ENCODE results near the gene CTSO.
"Not testable (repeated sequence)": the region's sequence is repeated elsewhere in the genome, so short reads cannot be mapped to it uniquely, and the experiment has no call there.

CTSO gene

GRCh38 chr4:155907556-155907955 is 46.1 kb downstream of the CTSO start:
- no peak for TF ChIP-seq ZFX (IDR thresholded peaks at IDR 0.05; ENCODE audit: borderline replicate concordance)
- TF ChIP-seq CTCF (IDR thresholded peaks at IDR 0.05): no peak
- no peak overlapping the region for H3K27ac ChIP-seq

- H3K27ac ChIP-seq: no peak overlapping the region
- TF ChIP-seq CTCF (IDR thresholded peaks at IDR 0.05) (no peak), ZFX (IDR thresholded peaks at IDR 0.05; ENCODE audit: borderline replicate concordance) (no peak)
These were observed 47.0 kb downstream of the CTSO start for GRCh38 chr4:155906554-155907247.

- H3K27ac ChIP-seq: no peak overlapping the region
- TF ChIP-seq CTCF (IDR thresholded peaks at IDR 0.05) (no peak), ZFX (IDR thresholded peaks at IDR 0.05; ENCODE audit: borderline replicate concordance) (no peak)
These were observed 49.3 kb downstream of the CTSO start for GRCh38 chr4:155904331-155904730.

- TF ChIP-seq CTCF (IDR thresholded peaks at IDR 0.05): no peak
- no peak for TF ChIP-seq ZFX (IDR thresholded peaks at IDR 0.05; ENCODE audit: borderline replicate concordance)
- H3K27ac ChIP-seq: no peak within 1 kb of the TSS
These were observed 50.2 kb downstream of the CTSO start, which contains the start of gene TDO2 for GRCh38 chr4:155903453-155903852. TSS of gene TDO2 (plus strand) at chr4:155903696. CDS start at chr4:155903759, 63 bp downstream.

GRCh38 chr4:155901013-155901412 is 52.7 kb downstream of the CTSO start:
- H3K27ac ChIP-seq: no peak overlapping the region

GRCh38 chr4:155900381-155900780 is 53.3 kb downstream of the CTSO start:
- TF ChIP-seq CTCF (IDR thresholded peaks at IDR 0.05): no peak
- no peak for TF ChIP-seq ZFX (IDR thresholded peaks at IDR 0.05; ENCODE audit: borderline replicate concordance)
- H3K27ac ChIP-seq: no peak overlapping the region

More at GRCh38 chr4:155901013-155901412, 52.7 kb downstream of the CTSO start:
- TF ChIP-seq CTCF (IDR thresholded peaks at IDR 0.05) (no peak), ZFX (IDR thresholded peaks at IDR 0.05; ENCODE audit: borderline replicate concordance) (no peak)

- no peak overlapping the region for H3K27ac ChIP-seq
- TF ChIP-seq CTCF (IDR thresholded peaks at IDR 0.05): no peak
- no peak for TF ChIP-seq ZFX (IDR thresholded peaks at IDR 0.05; ENCODE audit: borderline replicate concordance)
These were observed 53.8 kb downstream of the CTSO start for GRCh38 chr4:155899891-155900290.

GRCh38 chr4:155898371-155898770 is 55.3 kb downstream of the CTSO start:
- H3K27ac ChIP-seq: not testable (repeated sequence)

All from 22Rv1 (cell line).